ENCODE measurements around the gene RASSF5. TPM values are rescaled to one million over a fixed set of nuclear protein-coding genes. Genes with fewer than 3 reads are reported as not detected.
A peak's percentile ranks its signal among the peaks of the same experiment; 100 is the strongest.

RASSF5 gene
- total and polyA plus RNA-seq, 10 of the 15 experiments (the other 5 are each of a cell fraction or from before 2014, with no cell fraction given): 14.0 to 89.6 (median 68.9) TPM

DNA sequence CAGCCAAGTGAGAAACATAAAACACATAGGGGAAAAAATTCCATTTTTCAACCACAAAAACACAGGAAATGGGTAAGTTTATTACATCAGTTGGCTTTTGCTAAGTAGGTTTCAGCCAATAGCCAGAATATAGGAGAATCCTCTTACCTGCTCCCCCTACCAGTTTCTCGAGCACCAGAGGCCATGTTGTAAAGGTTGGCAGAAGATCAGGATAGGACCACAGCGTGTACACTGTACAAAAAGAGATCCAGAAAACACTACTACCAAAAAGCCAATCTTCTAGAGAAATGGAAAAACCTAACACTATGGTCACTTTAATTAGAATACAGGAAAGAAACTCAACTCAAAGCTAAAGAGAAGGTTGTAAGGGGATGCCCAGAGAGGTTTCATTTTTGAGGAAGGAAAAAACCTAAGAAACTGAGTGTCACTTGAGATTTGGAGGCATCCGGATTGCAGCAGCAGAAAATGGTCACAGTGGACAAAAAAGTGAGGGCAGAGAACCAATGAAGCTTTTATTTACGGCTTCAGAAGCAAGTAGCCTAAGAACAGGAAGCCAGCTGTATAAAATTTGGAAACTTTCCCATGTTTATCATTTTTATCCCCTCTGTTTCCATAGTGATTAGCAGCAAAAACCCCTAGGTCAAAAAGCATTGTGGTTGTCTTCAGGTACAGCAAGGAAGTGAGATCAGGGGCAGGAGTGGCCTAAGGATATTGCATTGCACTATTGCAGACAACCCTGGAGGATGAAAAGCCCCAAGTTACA, 102.1 kb downstream of the RASSF5 start:
- WGBS (ENCODE audit: insufficient coverage, insufficient replicate concordance, low lambda C conversion rate, missing lambda C conversion rate): 5% methylated on average over 4 of the region's 4 CpGs
- TF ChIP-seq MTA2 (IDR thresholded peaks at IDR 0.05; ENCODE audit: low read depth): peak; percentile 28; the same call in 1 of the 2 replicates
- no peak for TF ChIP-seq MYB (IDR thresholded peaks at IDR 0.05; ENCODE audit: borderline replicate concordance, low read depth, low read length)
- TF ChIP-seq FOS (IDR thresholded peaks at IDR 0.05; ENCODE audit: borderline replicate concordance, extremely low read depth, insufficient read length): no peak
- TF ChIP-seq JUNB (IDR thresholded peaks at IDR 0.05): peak; percentile 32; the same call in 1 of the 2 replicates
- peak; percentile 50; the same call in 1 of the 2 replicates for TF ChIP-seq FOXM1 (IDR thresholded peaks at IDR 0.05; ENCODE audit: low read depth, low read length)
- peak; percentile 84 for TF ChIP-seq RUNX3 (IDR thresholded peaks at IDR 0.05; ENCODE audit: low read length)
- no peak for TF ChIP-seq CEBPB (IDR thresholded peaks at IDR 0.05; ENCODE audit: borderline replicate concordance in 1 of 2, low read depth in 2 of 2, low read length in 2 of 2)
- peak; percentile 16; the same call in 1 of the 2 replicates for TF ChIP-seq CREB1 (IDR thresholded peaks at IDR 0.05; ENCODE audit: low read depth)
- TF ChIP-seq CREM (IDR thresholded peaks at IDR 0.05; ENCODE audit: low read depth): no peak
- TF ChIP-seq ASH2L (IDR thresholded peaks at IDR 0.05; ENCODE audit: borderline replicate concordance, low read depth): no peak
- no peak for TF ChIP-seq CBX3 (IDR thresholded peaks at IDR 0.05; ENCODE audit: borderline replicate concordance, low read depth)
- TF ChIP-seq TCF7 (IDR thresholded peaks at IDR 0.05; ENCODE audit: borderline replicate concordance): no peak
- TF ChIP-seq MEF2A (IDR thresholded peaks at IDR 0.05; ENCODE audit: insufficient read depth, low read depth, low read length): no peak
- peak; percentile 75; the same call in 1 of the 2 replicates for TF ChIP-seq SPI1 (IDR thresholded peaks at IDR 0.05; ENCODE audit: borderline replicate concordance, insufficient read depth, low read depth, low read length)
- TF ChIP-seq RELB (IDR thresholded peaks at IDR 0.05; ENCODE audit: low read depth): peak; percentile 67
- 0 out of 4 replicates have a peak, but pooled peaks of 1 of the 2 experiments have one; percentile 4 for TF ChIP-seq ETV6 (conservative IDR thresholded peaks at IDR 0.05 in 1 of 2, IDR thresholded peaks at IDR 0.05 in 1 of 2; ENCODE audit: borderline replicate concordance in 1 of 2, low read depth in 1 of 2)
- no peak for TF ChIP-seq ZNF217 (IDR thresholded peaks at IDR 0.05)
- peak; percentile 65 to 70 for TF ChIP-seq IKZF2 (IDR thresholded peaks at IDR 0.05)
- TF ChIP-seq IKZF1 (conservative IDR thresholded peaks at IDR 0.05): peak; percentile 70
- peak; percentile 82 for TF ChIP-seq NFIC (IDR thresholded peaks at IDR 0.05; ENCODE audit: low read depth, low read length)
- TF ChIP-seq BMI1 (IDR thresholded peaks at IDR 0.05; ENCODE audit: borderline replicate concordance): no peak
- TF ChIP-seq CBFB (IDR thresholded peaks at IDR 0.05; ENCODE audit: low read depth): no peak

More for the DNA sequence above, 102.1 kb downstream of the RASSF5 start:
- Histone ChIP-seq H3K4me1 (ENCODE audit: control insufficient read depth, insufficient read depth, low read length) (peaks cover 31% of the 10 kb centered on the region), H3K36me3 (ENCODE audit: control insufficient read depth in 2 of 2, insufficient read depth in 2 of 2, low read length in 1 of 2) (peaks cover 0 to 11% of the 10 kb centered on the region in 2 experiments; a peak in 2 of 4 replicates), H3K79me2 (ENCODE audit: control insufficient read depth, insufficient read depth, low read length) (peaks cover 25% of the 10 kb centered on the region), H3K4me3 (peak overlapping the region; percentile 61), H3K27me3 (replicated peaks in 1 of 2; ENCODE audit: control insufficient read depth in 2 of 2, insufficient read depth in 2 of 2, low read length in 1 of 2) (no peaks in the 10 kb centered on the region), H2AFZ (ENCODE audit: control insufficient read depth, low read depth, low read length) (0 out of 2 replicates have a peak overlapping the region, but pooled peaks have one; percentile 1), H3K27ac (ENCODE audit: control insufficient read depth, insufficient read depth) (peak overlapping the region; percentile 89), H4K20me1 (ENCODE audit: control insufficient read depth, insufficient read depth) (no peaks in the 10 kb centered on the region; the same call in 1 of the 2 replicates), H3K4me2 (ENCODE audit: control insufficient read depth, insufficient read depth) (peak overlapping the region; percentile 74), H3K9me3 (replicated peaks; ENCODE audit: control insufficient read depth, insufficient read depth, low read length) (no peaks in the 10 kb centered on the region), H3K9ac (ENCODE audit: control insufficient read depth, insufficient read depth, low read length) (peak overlapping the region; percentile 59)
- FAIRE-seq (peak; percentile 80), ATAC-seq (peak; percentile 62), DNase-seq (ENCODE audit: low read depth, low spot score) (peak; percentile 71)
- ChIA-PET RAD21 (ENCODE audit: unreplicated experiment) (interaction anchor here (0.6 to 6.3 kb wide), 21 partner anchors 22 to 373 kb away, joined by 3 to 45 read pairs (median 4); partner anchors contain the start of genes DYRK3, IKBKE and MAPKAPK2), CTCF (interaction anchor here (0.6 to 11.3 kb wide), 34 partner anchors 12 to 572 kb away, joined by 3 to 197 read pairs (median 6); partner anchors contain the start of genes DYRK3, IKBKE and RASSF5), POLR2A (interaction anchor here (0.5 to 2.4 kb wide), 15 partner anchors 10 to 310 kb away, joined by 3 to 16 read pairs (median 3); partner anchors contain the start of genes DYRK3 and IKBKE), SMC1A (ENCODE audit: uncharacterized antibody, unreplicated experiment) (interaction anchor here (0.8 to 5.5 kb wide), 26 partner anchors 11 to 306 kb away, joined by 3 to 70 read pairs (median 4); partner anchors contain the start of genes DYRK3 and IL19)
- BruUV-seq (replicated peaks): no TSS peak
- in situ Hi-C loops (cut with MboI) (no loop called here), intact Hi-C loops (cut with micrococcal nuclease; ENCODE audit: unreplicated experiment) (loop anchor here (2.0 to 10.0 kb wide), 4 partner anchors 53 to 195 kb away; no protein-coding TSS in a partner anchor)
